ENCODE data around the gene TGFBR3L.

TGFBR3L gene

DNA sequence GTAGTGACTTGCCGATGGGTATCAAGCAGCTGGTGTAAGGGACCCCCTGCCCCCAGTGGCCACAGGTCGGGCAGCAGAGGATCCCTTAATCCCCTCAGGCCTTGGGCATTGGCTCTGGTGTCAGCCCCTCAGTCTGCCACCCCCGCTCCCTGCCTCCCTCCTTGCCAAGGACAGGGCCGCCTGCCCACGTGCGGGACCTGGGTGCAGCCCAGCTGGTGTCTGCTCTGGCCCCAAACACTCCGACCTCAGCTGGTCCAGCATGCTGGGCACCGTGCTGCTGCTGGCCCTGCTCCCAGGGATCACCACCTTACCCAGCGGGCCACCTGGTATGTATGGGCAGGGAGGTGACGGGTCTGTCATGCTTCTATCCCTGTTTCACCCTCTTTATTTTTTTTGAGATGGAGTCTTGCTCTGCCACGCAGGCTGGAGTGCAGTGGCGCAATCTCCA is at the start of gene TGFBR3L:
TSS of gene TGFBR3L (plus strand) at position 233 of the 448 bp plus-strand sequence.
- no peak for DNase-seq (ENCODE audit: low read depth in 2 of 2)

- DNase-seq (ENCODE audit: low read depth in 2 of 2) = no peak
Measured at GRCh38 chr19:7865262-7865911, 49.2 kb upstream of the TGFBR3L start.

DNA sequence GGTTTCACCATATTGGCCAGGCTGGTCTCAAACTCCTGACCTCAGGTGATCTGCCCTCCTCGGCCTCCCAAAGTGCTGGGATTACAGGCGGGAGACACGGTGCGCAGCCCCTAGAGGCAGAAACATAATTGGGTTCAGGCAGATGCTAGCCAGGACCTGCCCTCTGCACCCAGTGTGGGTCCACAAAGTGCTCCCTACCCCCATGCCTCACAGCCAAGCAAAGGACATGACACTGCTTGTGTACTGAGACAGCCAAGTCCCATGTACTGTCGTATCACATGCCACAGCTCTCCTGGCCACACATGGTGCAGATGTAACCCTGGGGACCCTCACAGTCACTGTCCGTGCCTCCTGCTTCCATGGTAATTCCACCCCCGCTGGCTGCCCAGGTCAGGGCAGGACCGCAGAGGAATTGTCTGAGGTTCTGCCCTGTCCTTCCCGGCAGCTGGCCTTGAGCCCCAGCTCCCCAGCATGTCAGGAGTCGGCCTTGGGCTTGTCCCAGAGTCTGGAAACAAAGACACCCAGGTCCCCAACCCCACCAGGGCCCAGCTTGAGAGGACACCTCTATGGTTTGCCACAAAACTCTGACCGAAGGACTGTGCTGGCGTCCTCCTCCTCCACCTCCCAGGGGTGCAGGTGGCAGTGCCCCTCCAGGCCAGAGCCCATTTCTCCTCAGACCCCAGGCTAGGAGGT is 48.1 kb upstream of the TGFBR3L start:
- DNase-seq (ENCODE audit: low read depth in 2 of 2) = no peak

DNA sequence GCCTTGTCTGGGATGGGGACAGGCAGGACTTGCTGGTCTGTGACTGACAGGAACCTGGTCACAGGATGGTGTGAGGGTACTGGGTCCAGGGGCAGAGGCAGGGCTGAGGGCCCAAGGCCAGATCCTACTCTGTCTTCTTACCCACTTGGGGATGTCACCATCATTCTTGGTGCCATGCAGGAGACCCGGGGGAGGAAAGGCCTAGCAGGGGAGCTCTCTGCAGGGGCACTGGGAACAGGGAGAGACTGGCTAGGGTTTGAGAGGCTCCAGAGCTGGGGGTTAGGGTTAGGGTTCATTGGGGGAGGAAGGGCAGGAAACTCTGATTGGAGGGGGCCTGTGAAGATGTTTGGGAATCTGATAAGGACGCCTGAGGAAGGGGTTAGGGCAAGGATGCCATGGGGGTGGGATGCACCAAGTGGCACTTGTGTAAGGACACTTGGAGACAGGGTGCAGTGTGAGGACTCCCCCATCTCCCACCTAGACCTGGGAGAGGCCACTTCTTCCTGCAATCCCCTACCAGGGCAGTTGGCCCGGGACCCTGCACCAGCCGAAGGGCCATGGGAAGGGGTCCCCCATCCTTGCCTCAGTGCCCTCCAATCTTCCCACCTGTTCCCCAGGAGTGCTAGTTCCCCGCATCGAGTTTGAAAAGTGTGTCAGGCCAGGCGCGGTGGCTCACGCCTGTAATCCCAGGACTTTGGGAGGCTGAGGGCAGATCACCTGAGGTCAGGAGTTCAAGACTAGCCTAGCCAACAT is 47.4 kb upstream of the TGFBR3L start:
- no peak for DNase-seq (ENCODE audit: low read depth in 2 of 2)

DNA sequence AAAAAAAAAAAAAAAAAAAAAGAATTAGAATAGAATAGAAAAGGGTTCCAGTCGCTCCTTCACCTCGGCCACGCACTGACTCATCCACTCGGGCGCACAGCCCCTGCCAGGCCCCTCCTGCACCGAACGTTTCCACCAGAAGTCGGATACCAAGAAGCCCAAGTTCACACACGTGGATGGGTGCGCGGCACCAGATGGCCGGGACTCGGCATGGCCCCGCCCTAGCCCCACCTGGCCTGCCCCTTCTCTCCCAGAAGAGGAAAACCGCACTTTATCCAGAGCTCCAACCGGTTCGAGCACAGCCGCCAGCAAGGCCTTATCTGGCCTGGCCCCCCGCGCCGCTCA is 46.3 kb upstream of the TGFBR3L start:
- DNase-seq (ENCODE audit: low read depth in 2 of 2) = no peak

- no peak for DNase-seq (ENCODE audit: low read depth in 2 of 2)
Measured at GRCh38 chr19:7868671-7869452, 45.8 kb upstream of the TGFBR3L start.

- DNase-seq (ENCODE audit: low read depth in 2 of 2) = no peak
Measured at GRCh38 chr19:7869453-7869909, 45.1 kb upstream of the TGFBR3L start.

DNA sequence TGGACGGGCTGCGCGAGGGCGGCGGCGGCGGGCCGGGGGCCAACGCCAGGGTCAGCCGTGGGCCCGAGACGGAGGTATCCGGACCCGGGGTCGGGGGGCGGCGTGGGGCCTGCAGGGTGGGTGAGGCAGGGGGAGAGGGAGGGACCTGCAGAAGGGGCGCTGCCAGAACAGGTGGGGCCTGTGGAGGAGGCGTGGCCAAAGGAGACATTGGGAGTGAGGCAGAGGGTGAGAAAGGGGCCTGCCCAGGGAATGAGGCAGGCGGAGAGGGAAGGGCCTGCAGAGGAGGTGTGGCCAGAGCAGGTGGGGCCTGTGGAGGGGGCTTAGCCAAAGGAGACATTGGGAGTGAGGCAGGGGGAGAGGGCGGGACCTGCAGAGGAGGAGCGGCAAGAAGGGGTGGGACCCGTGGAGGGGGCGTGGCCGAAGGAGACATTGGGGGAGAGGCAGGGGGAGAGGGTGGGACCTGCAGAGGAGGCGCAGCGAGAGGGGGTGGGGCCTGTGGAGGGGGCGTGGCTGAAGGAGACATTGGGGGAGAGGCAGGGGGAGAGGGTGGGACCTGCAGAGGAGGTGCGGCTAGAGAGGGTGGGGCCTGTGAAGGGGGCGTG is 44.6 kb upstream of the TGFBR3L start:
- no peak for DNase-seq (ENCODE audit: low read depth in 2 of 2)

GRCh38 chr19:7870571-7871436 is 43.8 kb upstream of the TGFBR3L start:
- DNase-seq (ENCODE audit: low read depth in 2 of 2) = no peak

- peak; percentile 61 to 64 for DNase-seq (ENCODE audit: low read depth in 2 of 2)
Measured at GRCh38 chr19:7871437-7872305, 43.0 kb upstream of the TGFBR3L start.

DNA sequence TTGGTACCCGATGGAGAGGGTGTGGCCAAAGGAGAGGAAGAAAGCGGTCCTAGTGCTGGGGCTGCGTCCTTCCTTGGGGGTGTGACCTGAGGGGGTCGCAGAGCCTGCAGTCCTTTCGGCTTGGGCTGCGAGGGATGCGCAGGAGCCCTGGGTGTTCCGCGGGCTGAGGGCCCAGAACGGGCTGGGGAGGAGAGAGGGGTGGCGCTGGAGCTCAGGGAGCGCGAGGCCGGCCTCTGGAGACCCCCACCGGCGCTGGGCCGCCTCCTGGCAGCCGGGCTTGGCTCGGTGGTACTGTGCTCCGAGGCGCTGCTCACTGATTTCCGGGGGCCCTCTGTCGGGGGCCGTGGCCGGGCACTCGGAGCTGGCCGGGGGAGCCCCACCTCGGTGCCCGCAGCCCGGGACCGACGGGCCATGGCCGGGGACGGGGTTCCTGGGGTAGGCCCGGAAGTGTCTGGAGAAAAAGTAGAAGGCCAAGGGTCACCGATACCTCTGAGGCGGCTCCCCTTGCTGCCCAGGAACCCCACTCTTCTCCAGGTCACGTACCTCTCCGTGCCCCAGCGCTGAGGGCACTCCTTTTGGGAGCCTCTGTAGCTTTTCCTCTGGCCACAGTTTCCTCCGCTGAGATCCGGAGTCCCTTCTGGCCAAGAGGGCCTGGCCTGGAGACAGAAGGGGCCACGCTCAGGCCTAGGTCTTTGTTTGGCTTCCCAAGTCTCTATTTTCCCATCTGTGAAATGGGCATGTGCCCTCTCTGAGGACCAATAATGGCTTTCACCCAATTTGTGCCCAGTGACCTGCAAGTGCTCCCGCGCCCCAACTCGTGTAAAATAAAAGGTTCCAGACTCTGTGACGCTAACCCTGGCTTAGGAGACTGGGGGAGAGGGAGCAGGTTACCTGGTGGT is 42.1 kb upstream of the TGFBR3L start:
- DNase-seq (ENCODE audit: low read depth in 2 of 2) = no peak

- no peak for DNase-seq (ENCODE audit: low read depth in 2 of 2)
Measured at GRCh38 chr19:7873304-7874075, 41.1 kb upstream of the TGFBR3L start.

DNA sequence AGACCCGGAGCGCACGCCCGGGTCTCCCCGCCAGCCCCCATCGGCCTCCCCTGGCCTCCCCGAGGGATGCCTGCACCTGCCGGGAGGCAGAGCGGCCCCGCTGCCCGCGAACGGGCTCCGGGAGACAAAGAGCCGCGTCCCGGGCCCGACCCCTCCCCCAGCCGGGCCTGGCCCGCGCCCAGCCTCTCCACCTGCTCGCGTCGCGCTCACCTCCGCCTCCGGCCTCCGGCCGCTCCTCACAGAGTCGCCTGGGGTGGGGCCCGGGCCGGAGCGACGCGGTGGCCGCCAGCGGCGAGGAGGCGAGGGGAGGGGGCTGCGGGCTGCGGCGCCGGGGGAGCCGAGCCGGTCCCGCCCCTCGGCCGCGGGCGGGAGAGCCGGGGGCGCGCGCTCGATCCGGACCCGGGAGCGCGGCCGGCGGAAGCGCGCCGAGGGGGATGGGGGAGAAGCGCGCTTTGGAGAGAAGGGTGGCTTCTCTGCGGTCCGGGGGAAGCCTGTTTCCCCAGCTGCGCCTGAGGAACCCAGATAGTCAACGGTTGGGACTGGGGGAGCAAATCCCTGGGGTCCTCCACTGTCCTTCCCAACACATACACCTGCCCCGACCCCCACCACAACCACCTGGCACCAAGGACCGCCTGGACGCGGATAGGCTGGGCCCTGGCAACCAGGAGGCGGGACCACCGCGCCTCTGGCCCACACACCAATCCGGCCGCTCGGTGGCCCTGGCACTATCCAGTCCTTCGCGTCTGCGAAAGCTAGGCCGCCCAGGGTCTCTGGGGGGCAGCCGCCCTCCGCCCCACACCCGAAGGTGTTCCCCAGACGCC is 40.3 kb upstream of the TGFBR3L start, which contains the start of gene PRR36:
TSS of gene PRR36 (minus strand) at position 315 of the 821 bp plus-strand sequence. CDS start 701 bp downstream, outside the sequence.
- DNase-seq (ENCODE audit: low read depth in 2 of 2) = no peak

- DNase-seq (ENCODE audit: low read depth in 2 of 2) = no peak
Measured at GRCh38 chr19:7874897-7875273, 39.7 kb upstream of the TGFBR3L start.

DNA sequence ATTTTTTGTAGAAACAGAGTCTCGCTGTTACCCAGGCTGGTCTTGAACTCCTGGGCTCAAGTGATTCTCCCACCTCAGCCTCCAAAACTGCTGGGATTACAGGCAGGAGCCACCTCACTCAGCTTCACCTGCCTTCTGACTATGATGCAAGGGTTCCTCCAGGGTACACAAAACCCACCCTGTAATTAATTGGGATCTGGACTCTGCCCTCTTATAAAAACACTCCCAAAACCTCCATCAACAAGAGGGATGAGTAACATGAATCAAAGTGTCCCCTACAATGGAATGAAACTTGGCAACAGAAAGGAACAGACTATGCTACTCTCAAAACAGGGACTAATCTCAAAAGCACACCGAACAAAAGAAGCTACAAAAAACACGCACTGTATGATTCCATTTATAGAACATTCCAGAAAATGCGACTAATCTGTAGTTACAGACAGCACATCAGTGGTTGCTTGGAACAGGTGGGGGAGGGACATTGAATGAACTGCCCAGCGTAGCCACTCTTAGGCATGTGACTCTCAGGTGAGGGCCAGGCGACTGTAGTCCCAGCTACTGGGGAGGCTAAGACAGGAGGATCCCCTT is 37.3 kb upstream of the TGFBR3L start:
- no peak for DNase-seq (ENCODE audit: low read depth in 2 of 2)

DNA sequence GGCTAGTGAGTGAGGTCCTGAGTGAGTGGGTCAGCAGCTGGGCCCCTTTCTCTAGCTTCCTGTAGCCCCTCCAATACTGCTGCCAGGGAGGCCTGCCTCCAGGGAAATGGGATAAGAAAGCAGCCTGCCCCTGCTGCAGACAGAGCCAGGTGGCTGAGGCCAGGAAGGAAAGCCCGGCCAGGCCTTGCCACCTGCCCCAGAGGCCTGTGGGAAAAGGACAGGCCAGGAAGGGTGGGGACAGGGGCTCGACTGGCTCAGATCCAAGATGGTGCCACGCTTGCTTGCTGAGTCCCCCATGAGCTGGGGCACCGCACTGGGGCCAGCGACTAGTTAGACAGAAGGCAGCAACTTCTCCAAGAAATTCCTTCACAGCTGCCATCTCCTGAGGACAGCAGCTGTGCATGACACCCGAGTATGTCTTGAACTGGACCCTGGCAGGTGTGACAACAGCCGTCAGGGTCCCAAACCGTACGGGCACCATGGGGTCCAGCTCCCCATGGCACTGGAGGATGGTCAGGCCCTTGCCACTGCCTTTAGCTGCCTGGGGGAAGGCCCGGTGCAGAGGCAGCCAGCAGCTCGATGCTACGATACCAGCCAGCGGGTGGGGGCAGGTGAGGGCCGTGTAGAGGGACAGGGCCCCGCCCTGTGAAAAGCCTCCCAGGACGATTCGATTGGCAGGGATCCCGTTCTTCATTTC is 35.4 kb upstream of the TGFBR3L start:
- no peak for DNase-seq (ENCODE audit: low read depth in 2 of 2)
